Muscle layer of duodenum (tissue), 2 donors: Measurements from ENCODE around the gene CPNE5.

Experiments used
- H3K27ac ChIP-seq: one replicate; pipeline ENCODE4 v1.7.0; 2013; ENCODE audit warnings: mild to moderate bottlenecking, low read length
- H3K27me3 ChIP-seq: one replicate; pipeline ENCODE4 v1.7.0; 2013; ENCODE audit warnings: low read depth, mild to moderate bottlenecking, control low read depth, low read length
- H3K36me3 ChIP-seq, 2 donors: one replicate each; pipeline ENCODE4 v1.7.0; 2013; ENCODE audit warnings: low read length in 2 of 2, control low read depth in 1 of 2, mild to moderate bottlenecking in 1 of 2; ENCODE audit not compliant: insufficient read depth in 2 of 2, control insufficient read depth in 1 of 2
- H3K4me1 ChIP-seq, 2 donors: one replicate each; pipeline ENCODE4 v1.7.0; 2013; ENCODE audit warnings: low read length in 2 of 2, mild to moderate bottlenecking in 2 of 2, control low read depth in 1 of 2, moderate library complexity in 1 of 2; ENCODE audit not compliant: insufficient read depth in 2 of 2, control insufficient read depth in 1 of 2
- H3K4me3 ChIP-seq, 2 donors: one replicate each; pipeline ENCODE4 v1.7.0; 2013; ENCODE audit warnings: low read length in 2 of 2, low read depth in 1 of 2, mild to moderate bottlenecking in 1 of 2
- H3K9me3 ChIP-seq, 2 donors: one replicate each; pipeline ENCODE4 v1.7.0; 2013; ENCODE audit warnings: low read length in 2 of 2, control low read depth in 1 of 2, mild to moderate bottlenecking in 1 of 2; ENCODE audit not compliant: control insufficient read depth in 1 of 2
- donor health status: healthy.

CPNE5 gene

GRCh38 chr6:36794713-36795065 lies 44.6 kb downstream of the CPNE5 start:
- no peak overlapping the region for H3K4me3 ChIP-seq
- no peak overlapping the region for H3K27ac ChIP-seq
- H3K27me3 ChIP-seq, result no peaks in the 10 kb centered on the region
- no peaks in the 10 kb centered on the region for H3K9me3 ChIP-seq
- H3K4me1 ChIP-seq, result peaks cover 0 to 3% of the 10 kb centered on the region in 2 donors
- no peaks in the 10 kb centered on the region for H3K36me3 ChIP-seq

GRCh38 chr6:36793913-36794712 lies 45.1 kb downstream of the CPNE5 start:
- H3K9me3 ChIP-seq, result no peaks in the 10 kb centered on the region
- H3K4me1 ChIP-seq, result peaks cover 0 to 3% of the 10 kb centered on the region in 2 donors
- H3K27me3 ChIP-seq, result no peaks in the 10 kb centered on the region
- H3K36me3 ChIP-seq, result no peaks in the 10 kb centered on the region
- H3K27ac ChIP-seq, result no peak overlapping the region
- no peak overlapping the region for H3K4me3 ChIP-seq

- no peaks in the 10 kb centered on the region for H3K27me3 ChIP-seq
- H3K36me3 ChIP-seq, result no peaks in the 10 kb centered on the region
- H3K9me3 ChIP-seq, result no peaks in the 10 kb centered on the region
- H3K4me3 ChIP-seq, result no peak overlapping the region
- peaks cover 0 to 3% of the 10 kb centered on the region in 2 donors for H3K4me1 ChIP-seq
- no peak overlapping the region for H3K27ac ChIP-seq
Measured at GRCh38 chr6:36793296-36793912, 45.8 kb downstream of the CPNE5 start.

GRCh38 chr6:36791521-36792135 lies 47.6 kb downstream of the CPNE5 start:
- Histone ChIP-seq H3K4me1 (peaks cover 0 to 3% of the 10 kb centered on the region in 2 donors), H3K9me3 (no peaks in the 10 kb centered on the region), H3K4me3 (no peak overlapping the region), H3K27me3 (no peaks in the 10 kb centered on the region), H3K36me3 (no peaks in the 10 kb centered on the region), H3K27ac (no peak overlapping the region)

GRCh38 chr6:36791085-36791484 lies 48.2 kb downstream of the CPNE5 start:
- Histone ChIP-seq H3K27me3 (no peaks in the 10 kb centered on the region), H3K4me3 (no peak overlapping the region), H3K36me3 (no peaks in the 10 kb centered on the region), H3K27ac (no peak overlapping the region), H3K4me1 (peaks cover 0 to 3% of the 10 kb centered on the region in 2 donors), H3K9me3 (no peaks in the 10 kb centered on the region)

GRCh38 chr6:36788768-36789167 lies 50.5 kb downstream of the CPNE5 start:
- Histone ChIP-seq H3K4me3 (no peak overlapping the region), H3K36me3 (no peaks in the 10 kb centered on the region), H3K4me1 (peaks cover 0 to 2% of the 10 kb centered on the region in 2 donors), H3K27me3 (no peaks in the 10 kb centered on the region), H3K27ac (no peak overlapping the region), H3K9me3 (no peaks in the 10 kb centered on the region)

GRCh38 chr6:36788186-36788585 lies 51.1 kb downstream of the CPNE5 start:
- Histone ChIP-seq H3K27me3 (no peaks in the 10 kb centered on the region), H3K4me1 (no peaks in the 10 kb centered on the region), H3K4me3 (no peak overlapping the region), H3K36me3 (no peaks in the 10 kb centered on the region), H3K27ac (no peak overlapping the region), H3K9me3 (no peaks in the 10 kb centered on the region)

GRCh38 chr6:36787210-36787609 lies 52.0 kb downstream of the CPNE5 start:
- H3K4me1 ChIP-seq, result no peaks in the 10 kb centered on the region
- no peaks in the 10 kb centered on the region for H3K27me3 ChIP-seq
- no peaks in the 10 kb centered on the region for H3K36me3 ChIP-seq
- H3K4me3 ChIP-seq, result no peak overlapping the region
- H3K9me3 ChIP-seq, result no peaks in the 10 kb centered on the region
- H3K27ac ChIP-seq, result no peak overlapping the region

- H3K4me3 ChIP-seq, result no peak overlapping the region
- H3K4me1 ChIP-seq, result no peaks in the 10 kb centered on the region
- no peak overlapping the region for H3K27ac ChIP-seq
- H3K36me3 ChIP-seq, result no peaks in the 10 kb centered on the region
- no peaks in the 10 kb centered on the region for H3K9me3 ChIP-seq
- no peaks in the 10 kb centered on the region for H3K27me3 ChIP-seq
Measured at GRCh38 chr6:36786055-36786675, 53.1 kb downstream of the CPNE5 start.

- Histone ChIP-seq H3K4me3 (no peak overlapping the region), H3K27me3 (no peaks in the 10 kb centered on the region), H3K4me1 (no peaks in the 10 kb centered on the region), H3K36me3 (no peaks in the 10 kb centered on the region), H3K9me3 (no peaks in the 10 kb centered on the region), H3K27ac (no peak overlapping the region)
Measured at GRCh38 chr6:36784376-36784636, 54.9 kb downstream of the CPNE5 start.

- no peak overlapping the region for H3K4me3 ChIP-seq
- H3K4me1 ChIP-seq, result no peaks in the 10 kb centered on the region
- no peak overlapping the region for H3K27ac ChIP-seq
- H3K9me3 ChIP-seq, result no peaks in the 10 kb centered on the region
- no peaks in the 10 kb centered on the region for H3K36me3 ChIP-seq
- no peaks in the 10 kb centered on the region for H3K27me3 ChIP-seq
Measured at GRCh38 chr6:36783603-36784375, 55.5 kb downstream of the CPNE5 start.
